HG03520 (cell line): ENCODE data around the gene PLCD1.

Experiments used
- ATAC-seq: cut with Tn5 transposase; IDR thresholded peaks from one replicate; pipeline ENCODE4 v1.9.1; 2021; ENCODE audit warnings: mild to moderate bottlenecking, moderate library complexity; ENCODE audit not compliant: unreplicated experiment

PLCD1 gene

GRCh38 chr3:38017445-38018295 is 11.8 kb downstream of the PLCD1 start:
- no peak for ATAC-seq

GRCh38 chr3:38016847-38017444 is 12.5 kb downstream of the PLCD1 start:
- ATAC-seq = no peak

- ATAC-seq = no peak
Observed at GRCh38 chr3:38016410-38016809, 13.0 kb downstream of the PLCD1 start.

- no peak for ATAC-seq
Observed at GRCh38 chr3:38015984-38016383, 13.5 kb downstream of the PLCD1 start.

GRCh38 chr3:38015485-38015884 is 14.0 kb downstream of the PLCD1 start:
- ATAC-seq = no peak

GRCh38 chr3:38011111-38011510 is 18.3 kb downstream of the PLCD1 start:
- no peak for ATAC-seq

GRCh38 chr3:38009807-38010591 is 19.4 kb downstream of the PLCD1 start:
- no peak for ATAC-seq

- no peak for ATAC-seq
Observed at GRCh38 chr3:38008971-38009580, 20.4 kb downstream of the PLCD1 start.

GRCh38 chr3:38008191-38008701 is 21.2 kb downstream of the PLCD1 start:
- ATAC-seq = no peak

GRCh38 chr3:38007754-38008090 is 21.7 kb downstream of the PLCD1 start:
- no peak for ATAC-seq

GRCh38 chr3:38006445-38006995 is 22.9 kb downstream of the PLCD1 start:
- no peak for ATAC-seq

GRCh38 chr3:38006031-38006430 is 23.4 kb downstream of the PLCD1 start:
- no peak for ATAC-seq

- ATAC-seq = no peak
Observed at GRCh38 chr3:38005076-38006020, 24.1 kb downstream of the PLCD1 start.

- no peak for ATAC-seq
Observed at GRCh38 chr3:38004415-38005075, 24.9 kb downstream of the PLCD1 start.

- no peak for ATAC-seq
Observed at GRCh38 chr3:38003817-38004414, 25.5 kb downstream of the PLCD1 start.

GRCh38 chr3:38003371-38003816 is 26.0 kb downstream of the PLCD1 start:
- ATAC-seq = no peak

GRCh38 chr3:38002940-38003339 is 26.5 kb downstream of the PLCD1 start:
- no peak for ATAC-seq

- no peak for ATAC-seq
Observed at GRCh38 chr3:38002291-38002876, 27.1 kb downstream of the PLCD1 start.
